ENCODE results near the gene ERCC5.
A peak's percentile ranks its signal among the peaks of the same experiment; 100 is the strongest.

ERCC5 gene

DNA sequence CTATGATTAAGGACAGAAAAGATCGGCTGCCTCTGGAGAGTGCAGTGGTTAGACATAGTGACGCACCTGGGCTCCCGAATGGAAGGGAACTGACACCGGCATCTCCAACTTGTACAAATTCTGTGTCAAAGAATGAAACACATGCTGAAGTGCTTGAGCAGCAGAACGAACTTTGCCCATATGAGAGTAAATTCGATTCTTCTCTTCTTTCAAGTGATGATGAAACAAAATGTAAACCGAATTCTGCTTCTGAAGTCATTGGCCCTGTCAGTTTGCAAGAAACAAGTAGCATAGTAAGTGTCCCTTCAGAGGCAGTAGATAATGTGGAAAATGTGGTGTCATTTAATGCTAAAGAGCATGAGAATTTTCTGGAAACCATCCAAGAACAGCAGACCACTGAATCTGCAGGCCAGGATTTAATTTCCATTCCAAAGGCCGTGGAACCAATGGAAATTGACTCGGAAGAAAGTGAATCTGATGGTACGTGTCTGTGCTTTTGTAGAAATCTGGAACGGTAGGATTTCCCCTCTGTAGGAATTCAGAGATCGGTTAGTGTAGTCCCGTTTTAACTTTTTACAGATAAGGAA is 16.9 kb downstream of the ERCC5 start:
- DNase-seq (ENCODE audit: low spot score): no peak
- TF ChIP-seq, protein P1, sequence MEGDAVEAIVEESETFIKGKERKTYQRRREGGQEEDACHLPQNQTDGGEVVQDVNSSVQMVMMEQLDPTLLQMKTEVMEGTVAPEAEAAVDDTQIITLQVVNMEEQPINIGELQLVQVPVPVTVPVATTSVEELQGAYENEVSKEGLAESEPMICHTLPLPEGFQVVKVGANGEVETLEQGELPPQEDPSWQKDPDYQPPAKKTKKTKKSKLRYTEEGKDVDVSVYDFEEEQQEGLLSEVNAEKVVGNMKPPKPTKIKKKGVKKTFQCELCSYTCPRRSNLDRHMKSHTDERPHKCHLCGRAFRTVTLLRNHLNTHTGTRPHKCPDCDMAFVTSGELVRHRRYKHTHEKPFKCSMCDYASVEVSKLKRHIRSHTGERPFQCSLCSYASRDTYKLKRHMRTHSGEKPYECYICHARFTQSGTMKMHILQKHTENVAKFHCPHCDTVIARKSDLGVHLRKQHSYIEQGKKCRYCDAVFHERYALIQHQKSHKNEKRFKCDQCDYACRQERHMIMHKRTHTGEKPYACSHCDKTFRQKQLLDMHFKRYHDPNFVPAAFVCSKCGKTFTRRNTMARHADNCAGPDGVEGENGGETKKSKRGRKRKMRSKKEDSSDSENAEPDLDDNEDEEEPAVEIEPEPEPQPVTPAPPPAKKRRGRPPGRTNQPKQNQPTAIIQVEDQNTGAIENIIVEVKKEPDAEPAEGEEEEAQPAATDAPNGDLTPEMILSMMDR (IDR thresholded peaks at IDR 0.05; ENCODE audit: extremely low read depth, missing control alignments): no peak

DNA sequence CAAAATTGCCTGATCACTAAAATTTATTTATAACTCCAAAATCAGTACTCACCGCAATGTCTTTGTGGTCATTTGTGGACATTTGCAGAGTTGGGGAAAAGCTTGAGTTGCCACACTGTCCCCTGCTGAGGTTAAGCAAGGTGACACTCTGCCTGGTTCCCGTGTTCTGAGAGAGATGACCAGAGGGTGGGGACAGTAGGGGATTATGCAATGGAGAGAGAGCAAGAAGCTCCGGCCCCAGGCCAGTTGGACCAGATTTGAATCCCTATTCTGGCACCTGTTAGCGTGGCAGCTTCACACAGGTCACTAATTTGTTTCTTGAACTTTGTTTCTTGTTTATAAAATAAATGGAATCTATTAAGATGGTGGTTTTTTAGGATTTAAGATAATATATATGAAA is 17.8 kb downstream of the ERCC5 start:
- DNase-seq (ENCODE audit: low spot score): no peak
- TF ChIP-seq, protein P1 (IDR thresholded peaks at IDR 0.05; ENCODE audit: extremely low read depth, missing control alignments): no peak

DNA sequence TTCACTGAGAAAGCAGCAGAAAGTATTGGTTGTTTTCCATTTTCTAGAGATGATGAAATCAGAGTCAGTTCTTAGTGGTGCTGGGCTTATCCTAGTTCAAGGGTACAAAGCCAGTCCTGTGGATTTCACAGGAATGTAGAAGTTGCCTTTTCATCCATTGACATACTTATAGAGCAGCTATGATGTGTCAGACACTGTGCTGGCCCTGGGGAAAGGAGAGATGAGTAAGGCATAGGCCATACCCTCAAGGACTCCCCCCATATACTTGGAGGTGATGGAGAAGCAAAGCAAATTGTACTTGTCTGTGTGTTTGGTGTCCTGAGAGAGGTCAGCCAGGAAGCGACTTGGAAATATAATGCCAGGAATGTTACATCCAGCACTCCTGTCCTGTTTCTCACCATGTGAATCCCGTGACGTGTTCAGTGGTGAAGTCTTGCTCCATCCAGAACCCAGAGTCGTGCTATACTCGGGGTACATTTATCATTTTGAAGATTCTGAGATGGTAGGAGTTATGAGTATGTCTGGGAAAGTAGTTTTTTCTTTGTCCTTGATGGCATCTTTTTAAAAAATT is 22.6 kb downstream of the ERCC5 start:
- TF ChIP-seq, protein P1 (IDR thresholded peaks at IDR 0.05; ENCODE audit: extremely low read depth, missing control alignments): no peak
- no peak for DNase-seq (ENCODE audit: low spot score)

DNA sequence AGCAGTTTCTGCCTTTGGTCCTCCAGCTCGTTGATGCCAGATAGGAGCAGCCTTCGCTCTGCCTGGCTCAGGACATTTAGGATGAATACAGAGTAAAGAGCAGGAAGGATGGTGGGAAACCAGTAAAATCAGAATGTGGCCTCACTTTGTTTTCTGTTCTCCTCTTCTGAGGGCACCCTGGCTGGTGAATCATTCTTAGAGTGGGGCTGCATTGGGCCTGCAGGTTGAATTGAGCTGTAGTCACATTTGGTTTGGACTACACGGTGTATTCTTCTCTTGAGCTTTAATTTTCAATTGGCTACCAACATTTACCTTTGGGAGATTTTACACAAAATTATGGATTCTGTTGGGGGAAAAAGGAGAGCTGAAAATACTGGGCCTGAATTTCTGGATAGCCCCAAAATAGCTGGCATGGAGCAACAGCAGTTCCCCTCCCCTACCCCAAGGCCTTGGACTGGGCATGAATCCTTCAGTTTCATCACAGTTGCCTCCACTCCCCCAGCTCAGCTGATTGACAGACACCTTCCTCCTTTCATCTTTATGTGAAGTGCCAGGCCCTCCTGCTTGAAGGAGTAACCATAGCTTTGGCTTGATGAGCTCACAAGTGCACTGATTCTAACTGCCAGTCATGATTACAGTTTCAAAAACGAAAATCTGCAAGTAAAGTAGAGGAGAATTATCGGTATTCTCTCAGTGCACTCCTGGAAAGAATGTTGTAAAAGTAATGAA is 24.3 kb downstream of the ERCC5 start:
- no peak for DNase-seq (ENCODE audit: low spot score)
- TF ChIP-seq, protein P1 (IDR thresholded peaks at IDR 0.05; ENCODE audit: extremely low read depth, missing control alignments): no peak

DNA sequence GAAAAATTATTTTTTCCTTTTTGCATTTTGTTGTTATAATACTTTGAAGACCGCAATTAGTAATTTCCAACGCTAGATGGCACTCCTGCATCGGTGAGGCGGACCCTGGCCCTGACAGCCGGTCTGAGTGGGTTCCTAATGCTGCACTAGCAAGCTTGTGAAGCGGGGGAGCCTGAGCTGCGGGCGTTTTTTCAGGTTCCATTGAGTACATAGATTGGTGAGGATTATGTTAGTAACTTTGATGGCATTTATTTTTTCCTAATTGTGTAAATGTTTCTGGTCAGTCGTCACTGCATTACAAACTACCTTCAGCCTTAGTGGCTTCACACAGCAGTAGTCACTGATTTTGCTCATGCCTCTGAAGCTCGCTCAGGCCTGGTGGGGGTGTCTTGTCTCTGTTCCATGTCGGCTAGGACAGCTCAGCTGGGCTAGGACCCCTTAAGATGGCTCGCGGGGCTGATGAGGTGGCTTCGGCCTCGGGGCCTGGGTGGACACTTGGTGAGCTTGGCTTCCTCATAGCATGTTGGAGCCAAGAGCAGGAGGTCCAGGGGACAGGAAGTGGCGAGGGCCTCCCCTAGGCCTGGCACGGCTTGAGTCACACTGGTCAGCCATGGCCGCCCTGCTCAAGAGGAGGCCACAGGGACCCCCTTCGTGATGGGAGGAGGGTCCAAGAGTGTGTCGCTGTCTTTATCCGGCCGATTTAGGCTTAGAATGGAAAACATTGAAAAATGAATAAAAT is 25.0 kb downstream of the ERCC5 start:
- DNase-seq (ENCODE audit: low spot score): peak; percentile 54
- TF ChIP-seq, protein P1 (IDR thresholded peaks at IDR 0.05; ENCODE audit: extremely low read depth, missing control alignments): peak; percentile 70

DNA sequence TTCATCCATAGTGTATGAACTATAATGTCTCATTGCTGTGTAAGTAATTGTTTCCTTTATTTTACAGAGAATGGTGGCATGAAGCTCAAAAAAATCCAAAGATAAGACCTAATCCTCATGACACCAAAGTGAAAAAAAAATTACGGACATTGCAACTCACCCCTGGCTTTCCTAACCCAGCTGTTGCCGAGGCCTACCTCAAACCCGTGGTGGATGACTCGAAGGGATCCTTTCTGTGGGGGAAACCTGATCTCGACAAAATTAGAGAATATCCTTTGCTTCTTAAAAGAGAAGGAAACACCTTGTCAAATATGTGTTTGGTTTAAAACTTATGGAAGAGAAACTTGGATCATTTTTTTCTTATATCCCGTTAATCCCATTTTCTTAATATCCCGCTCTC is 26.3 kb downstream of the ERCC5 start:
- DNase-seq (ENCODE audit: low spot score): no peak

More for the DNA sequence above, 26.3 kb downstream of the ERCC5 start:
- TF ChIP-seq, protein P1 (IDR thresholded peaks at IDR 0.05; ENCODE audit: extremely low read depth, missing control alignments): no peak
